K562 (cell line): ENCODE results near the gene KRT25.
"Not testable (repeated sequence)": the region's sequence is repeated elsewhere in the genome, so short reads cannot be mapped to it uniquely, and the experiment has no call there.

Source experiments
- CBX3 ChIP-seq, 2 experiments: IDR thresholded peaks; 1 replicate in 1 of 2; 2 replicates in 1 of 2; pipeline ENCODE4 v1.6.1; 2012; ENCODE audit warnings: inconsistent platforms in 2 of 2, low read length in 2 of 2, borderline replicate concordance in 1 of 2, control low read depth in 1 of 2
- CREB1 ChIP-seq, 2 experiments: sonication (generic) in 1 of 2; formaldehyde crosslinking in 1 of 2; IDR thresholded peaks; 2 replicates each; pipeline versions ENCODE4 v1.6.1 to v1.8.0; 2012 to 2022; ENCODE audit warnings: inconsistent platforms in 1 of 2, mild to moderate bottlenecking in 1 of 2, missing genetic modification reagents in 1 of 2, moderate library complexity in 1 of 2
- EP300 ChIP-seq: IDR thresholded peaks from 2 replicates; pipeline ENCODE4 v1.6.1; 2012; ENCODE audit warnings: low read length, improper control_type of control experiment
- ETV6 ChIP-seq, 3 experiments: fragments of 150-350 bp in 1 of 3; sonication (generic) in 1 of 3; formaldehyde crosslinking in 1 of 3; IDR thresholded peaks; 2 replicates each; pipeline versions ENCODE4 v1.6.1 to v1.8.0; 2014 to 2022; ENCODE audit warnings: borderline replicate concordance in 2 of 3, low read depth in 2 of 3, antibody characterized with exemption in 1 of 3, low read length in 1 of 3, mild to moderate bottlenecking in 1 of 3, missing genetic modification reagents in 1 of 3
- FOXA3 ChIP-seq, 2 experiments: fragments of 450-650 bp in 1 of 2; sonication (generic) in 1 of 2; formaldehyde crosslinking; IDR thresholded peaks in 1 of 2; conservative IDR thresholded peaks in 1 of 2; 2 replicates each; pipeline versions ENCODE4 v1.4.0 to v1.8.0; 2020 to 2022; ENCODE audit warnings: mild to moderate bottlenecking in 2 of 2, missing genetic modification reagents in 1 of 2
- FOXP1 ChIP-seq: sonication (generic); formaldehyde crosslinking; IDR thresholded peaks from 2 replicates; pipeline ENCODE4 v1.8.0; 2022; ENCODE audit warnings: mild to moderate bottlenecking, missing genetic modification reagents
- HOXB6 ChIP-seq: fragments of 250-450 bp; sonication (Bioruptor Pico); IDR thresholded peaks from 2 replicates; pipeline ENCODE4 v1.5.1; 2022; ENCODE audit warnings: mild to moderate bottlenecking, borderline replicate concordance
- RBM14 ChIP-seq: fragments of 200-400 bp; formaldehyde crosslinking; IDR thresholded peaks from 2 replicates; pipeline ENCODE4 v1.6.1; 2018; ENCODE audit warnings: low read depth, mild to moderate bottlenecking, low read length, moderate library complexity, borderline replicate concordance; ENCODE audit not compliant: insufficient read depth
- SP2 ChIP-seq: IDR thresholded peaks from 2 replicates; pipeline ENCODE4 v1.6.1; 2011; ENCODE audit warnings: mild to moderate bottlenecking, low read depth, low read length, moderate library complexity; ENCODE audit not compliant: poor library complexity, severe bottlenecking; ENCODE audit errors: extremely low read depth
- ZBTB43 ChIP-seq: sonication (generic); formaldehyde crosslinking; IDR thresholded peaks from 2 replicates; pipeline ENCODE4 v1.8.0; 2023; ENCODE audit warnings: mild to moderate bottlenecking, missing genetic modification reagents
- ZNF830 ChIP-seq: fragments of 250-450 bp; sonication (Bioruptor Pico); IDR thresholded peaks from 2 replicates; pipeline ENCODE4 v1.5.0; 2021; ENCODE audit warnings: mild to moderate bottlenecking
- TF ChIP-seq, protein P1 (sequence below), 3 experiments: IDR thresholded peaks in 2 of 3; conservative IDR thresholded peaks in 1 of 3; 2 replicates each; pipeline ENCODE4 v1.5.1; 2011 to 2012; ENCODE audit warnings: low read length in 3 of 3, mild to moderate bottlenecking in 3 of 3, control low read depth in 2 of 3, improper control_type of control experiment in 1 of 3, inconsistent platforms in 1 of 3, low read depth in 1 of 3, mixed read lengths in 1 of 3, moderate library complexity in 1 of 3; ENCODE audit not compliant: insufficient read depth in 2 of 3

DNA sequence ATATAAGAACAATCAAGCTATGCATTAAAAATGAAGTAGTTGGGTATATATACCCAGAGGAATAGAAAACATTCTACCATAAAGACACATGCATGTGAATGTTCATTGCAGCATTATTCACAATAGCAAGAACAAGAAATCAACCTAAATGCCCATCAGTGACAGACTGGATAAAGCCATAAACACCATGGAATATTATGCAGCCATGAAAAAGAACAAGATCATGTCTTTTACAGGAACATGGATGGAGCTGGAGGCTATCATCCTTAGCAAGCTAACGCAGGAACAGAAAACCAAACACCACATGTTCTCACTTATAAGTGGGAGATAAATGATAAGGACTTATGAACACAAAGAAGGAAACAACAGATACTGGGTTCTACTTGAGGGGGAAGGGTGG is 6.5 kb downstream of the KRT25 start:
- TF ChIP-seq, protein P1, sequence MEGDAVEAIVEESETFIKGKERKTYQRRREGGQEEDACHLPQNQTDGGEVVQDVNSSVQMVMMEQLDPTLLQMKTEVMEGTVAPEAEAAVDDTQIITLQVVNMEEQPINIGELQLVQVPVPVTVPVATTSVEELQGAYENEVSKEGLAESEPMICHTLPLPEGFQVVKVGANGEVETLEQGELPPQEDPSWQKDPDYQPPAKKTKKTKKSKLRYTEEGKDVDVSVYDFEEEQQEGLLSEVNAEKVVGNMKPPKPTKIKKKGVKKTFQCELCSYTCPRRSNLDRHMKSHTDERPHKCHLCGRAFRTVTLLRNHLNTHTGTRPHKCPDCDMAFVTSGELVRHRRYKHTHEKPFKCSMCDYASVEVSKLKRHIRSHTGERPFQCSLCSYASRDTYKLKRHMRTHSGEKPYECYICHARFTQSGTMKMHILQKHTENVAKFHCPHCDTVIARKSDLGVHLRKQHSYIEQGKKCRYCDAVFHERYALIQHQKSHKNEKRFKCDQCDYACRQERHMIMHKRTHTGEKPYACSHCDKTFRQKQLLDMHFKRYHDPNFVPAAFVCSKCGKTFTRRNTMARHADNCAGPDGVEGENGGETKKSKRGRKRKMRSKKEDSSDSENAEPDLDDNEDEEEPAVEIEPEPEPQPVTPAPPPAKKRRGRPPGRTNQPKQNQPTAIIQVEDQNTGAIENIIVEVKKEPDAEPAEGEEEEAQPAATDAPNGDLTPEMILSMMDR (IDR thresholded peaks at IDR 0.05 in 2 of 3, conservative IDR thresholded peaks at IDR 0.05 in 1 of 3; ENCODE audit: insufficient read depth in 2 of 3, low read depth in 1 of 3, low read length in 3 of 3) = not testable (repeated sequence)
- not testable (repeated sequence) for TF ChIP-seq FOXP1 (CRISPR knock-in tag); CREB1 (IDR thresholded peaks at IDR 0.05); CREB1 (CRISPR knock-in tag; IDR thresholded peaks at IDR 0.05); SP2; ETV6 (IDR thresholded peaks at IDR 0.05; ENCODE audit: borderline replicate concordance in 1 of 2, low read depth in 2 of 2, low read length in 1 of 2); ETV6 (CRISPR knock-in tag; IDR thresholded peaks at IDR 0.05; ENCODE audit: borderline replicate concordance); ZBTB43 (CRISPR knock-in tag); ZNF830 (CRISPR knock-in tag); HOXB6 (CRISPR knock-in tag); EP300; RBM14; FOXA3 (CRISPR knock-in tag; conservative IDR thresholded peaks at IDR 0.05 in 1 of 2, IDR thresholded peaks at IDR 0.05 in 1 of 2); CBX3 (IDR thresholded peaks at IDR 0.05; ENCODE audit: borderline replicate concordance in 1 of 2, low read length in 2 of 2)
